PFSK-1 (cell line): ENCODE results near the gene DLGAP1.

ENCODE experiments used
- FOXP2 ChIP-seq: optimal IDR thresholded peaks from 2 replicates; pipeline ENCODE3; 2011; ENCODE audit warnings: borderline replicate concordance, control low read depth, inconsistent platforms; ENCODE audit not compliant: insufficient read depth; ENCODE audit errors: extremely low read length, extremely low read depth
- POLR2AphosphoS5 ChIP-seq: IDR thresholded peaks from 2 replicates; pipeline ENCODE4 v1.6.1; 2012; ENCODE audit warnings: low read depth, mild to moderate bottlenecking, control low read depth, low read length, moderate library complexity
- REST ChIP-seq, 2 experiments: IDR thresholded peaks; 2 replicates each; pipeline versions ENCODE4 v1.6.1 to v1.8.0; 2011 to 2012; ENCODE audit warnings: low read depth in 2 of 2, low read length in 2 of 2, control low read depth in 1 of 2, inconsistent platforms in 1 of 2, mild to moderate bottlenecking in 1 of 2, moderate library complexity in 1 of 2; ENCODE audit not compliant: insufficient read depth in 1 of 2
- SIN3A ChIP-seq: IDR thresholded peaks from 2 replicates; pipeline ENCODE4 v1.6.1; 2012; ENCODE audit warnings: mild to moderate bottlenecking, low read length, moderate library complexity, borderline replicate concordance; ENCODE audit not compliant: insufficient read depth
- TAF1 ChIP-seq: IDR thresholded peaks from 2 replicates; pipeline ENCODE4 v1.6.1; 2012; ENCODE audit warnings: low read length, control low read depth, borderline replicate concordance; ENCODE audit not compliant: insufficient read depth

DNA sequence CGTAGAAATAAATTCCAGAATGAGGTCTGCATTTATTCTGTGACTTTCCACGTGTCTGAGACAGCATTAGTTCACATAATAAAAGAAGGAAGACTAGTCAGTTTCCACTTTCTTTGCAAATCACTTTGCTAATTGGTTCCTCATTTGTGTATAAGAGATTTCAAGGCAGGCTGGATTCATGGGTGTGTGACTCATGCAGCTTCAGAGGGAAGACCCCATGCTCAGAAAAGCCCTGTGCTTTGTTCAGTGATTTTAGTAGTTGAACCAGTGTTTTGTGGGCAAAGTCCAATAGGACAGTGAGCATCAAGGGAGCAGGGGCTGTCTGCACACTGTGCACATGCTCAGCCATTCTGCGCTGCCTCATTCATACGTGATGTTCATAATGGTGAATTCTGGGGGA lies 297.8 kb downstream of the DLGAP1 start:
- TF ChIP-seq REST (IDR thresholded peaks at IDR 0.05; ENCODE audit: insufficient read depth in 1 of 2, low read depth in 2 of 2, low read length in 2 of 2) (no peak), POLR2AphosphoS5 (no peak), SIN3A (no peak), TAF1 (no peak), FOXP2 (no peak)
